IMR-90 (cell line): ENCODE results near the gene C12orf60. TPM values are rescaled to one million over a fixed set of nuclear protein-coding genes. Genes with fewer than 3 reads are reported as not detected.

ENCODE experiments used
- ATAC-seq: fragments of 200-7000 bp; cut with Tn5 transposase; 2 replicates; pipeline ENCODE4 v1.9.1; 2020; ENCODE audit warnings: low read depth, mild to moderate bottlenecking, moderate library complexity
- BruUV-seq: library from RNA; stranded (reverse); fragments of 400-500 nt; replicated peaks from 2 replicates; lab custom pipeline; 2021; lab: Mats Ljungman, UMichigan
- CTCF ChIA-PET: fragments of 300-600 bp; formaldehyde crosslinking; extraction: SDS; loops from one replicate; lab custom pipeline; 2021; ENCODE audit warnings: antibody characterized with exemption; lab: Yijun Ruan, JAX
- POLR2A ChIA-PET: fragments of 300-600 bp; sonication (Branson Sonifier 250); formaldehyde crosslinking; loops from one replicate; lab custom pipeline; 2022; ENCODE audit warnings: antibody characterized with exemption; ENCODE audit not compliant: unreplicated experiment; lab: Charles Lee
- DNase-seq: peaks from one replicate; pipeline ENCODE4 v3.0.0; 2013
- H2AFZ ChIP-seq: replicated peaks from 2 replicates; pipeline ENCODE3; 2013; ENCODE audit warnings: low read length, mild to moderate bottlenecking; ENCODE audit not compliant: poor library complexity
- H2AK5ac ChIP-seq: 2 replicates; pipeline ENCODE4 v1.6.1; 2013; ENCODE audit warnings: low read depth, low read length, inconsistent platforms
- H2AK9ac ChIP-seq: replicated peaks from 2 replicates; pipeline ENCODE3; 2013; ENCODE audit warnings: mild to moderate bottlenecking, low read depth, low read length, moderate library complexity; ENCODE audit not compliant: poor library complexity
- H2BK120ac ChIP-seq: 2 replicates; pipeline ENCODE4 v1.6.1; 2013; ENCODE audit warnings: low read depth, low read length, inconsistent platforms
- H2BK15ac ChIP-seq: 3 replicates; pipeline ENCODE4 v1.6.1; 2013; ENCODE audit warnings: low read depth, low read length, inconsistent platforms
- H2BK20ac ChIP-seq: 2 replicates; pipeline ENCODE4 v1.6.1; 2013; ENCODE audit warnings: low read depth, mild to moderate bottlenecking, inconsistent platforms, low read length, moderate library complexity
- H2BK5ac ChIP-seq: 2 replicates; pipeline ENCODE4 v1.6.1; 2013; ENCODE audit warnings: mild to moderate bottlenecking, low read depth, low read length, inconsistent platforms; ENCODE audit not compliant: poor library complexity, severe bottlenecking
- H3K14ac ChIP-seq: replicated peaks from 2 replicates; pipeline ENCODE4 v1.6.1; 2013; ENCODE audit warnings: low read depth, low read length, inconsistent platforms
- H3K18ac ChIP-seq: 2 replicates; pipeline ENCODE4 v1.6.1; 2013; ENCODE audit warnings: low read depth, low read length, control low read depth
- H3K23ac ChIP-seq: 2 replicates; pipeline ENCODE4 v1.6.1; 2013; ENCODE audit warnings: low read depth, low read length, inconsistent platforms
- H3K27ac ChIP-seq: 2 replicates; pipeline ENCODE4 v1.5.1; 2013; ENCODE audit warnings: mild to moderate bottlenecking, control low read depth, low read length; ENCODE audit not compliant: insufficient read depth
- H3K27me3 ChIP-seq: 2 replicates; pipeline ENCODE4 v1.6.1; 2013; ENCODE audit warnings: low read length; ENCODE audit not compliant: control insufficient read depth, insufficient read depth
- H3K36me3 ChIP-seq: 2 replicates; pipeline ENCODE4 v1.6.1; 2013; ENCODE audit warnings: low read length, mixed read lengths; ENCODE audit not compliant: control insufficient read depth, insufficient read depth
- H3K4ac ChIP-seq: 2 replicates; pipeline ENCODE4 v1.6.1; 2013; ENCODE audit warnings: low read depth, low read length, inconsistent platforms
- H3K4me1 ChIP-seq: 2 replicates; pipeline ENCODE4 v1.6.1; 2013; ENCODE audit warnings: low read length, mixed read lengths; ENCODE audit not compliant: control insufficient read depth, insufficient read depth
- H3K4me2 ChIP-seq: 2 replicates; pipeline ENCODE4 v1.6.1; 2013; ENCODE audit warnings: low read depth, mild to moderate bottlenecking, control low read depth, low read length, moderate library complexity
- H3K4me3 ChIP-seq: 2 replicates; pipeline ENCODE4 v1.5.1; 2013; ENCODE audit warnings: low read depth, mild to moderate bottlenecking, control low read depth, low read length, moderate library complexity; ENCODE audit not compliant: insufficient read depth
- H3K56ac ChIP-seq: 2 replicates; pipeline ENCODE4 v1.6.1; 2013; ENCODE audit warnings: low read length, inconsistent platforms; ENCODE audit not compliant: insufficient read depth; ENCODE audit errors: extremely low read depth
- H3K79me1 ChIP-seq, 2 experiments: 2 replicates each; pipeline ENCODE4 v1.6.1; 2013; ENCODE audit warnings: low read length in 2 of 2, inconsistent platforms in 1 of 2, low read depth in 1 of 2
- H3K9ac ChIP-seq: 2 replicates; pipeline ENCODE4 v1.6.1; 2013; ENCODE audit warnings: low read depth, low read length, control low read depth
- H3K9me1 ChIP-seq: 2 replicates; pipeline ENCODE4 v1.6.1; 2013; ENCODE audit warnings: low read length, inconsistent platforms; ENCODE audit not compliant: insufficient read depth
- H3K9me3 ChIP-seq: 2 replicates; pipeline ENCODE4 v1.6.1; 2013; ENCODE audit warnings: low read length; ENCODE audit not compliant: control insufficient read depth, insufficient read depth
- H4K20me1 ChIP-seq: 2 replicates; pipeline ENCODE4 v1.6.1; 2013; ENCODE audit warnings: low read length, inconsistent platforms; ENCODE audit not compliant: insufficient read depth
- H4K5ac ChIP-seq: 2 replicates; pipeline ENCODE4 v1.6.1; 2013; ENCODE audit warnings: mild to moderate bottlenecking, low read depth, low read length, control low read depth
- H4K8ac ChIP-seq, 2 experiments: 2 replicates each; pipeline ENCODE4 v1.6.1; 2013; ENCODE audit warnings: low read depth in 2 of 2, low read length in 2 of 2, control low read depth in 1 of 2, inconsistent platforms in 1 of 2
- H4K91ac ChIP-seq: 2 replicates; pipeline ENCODE4 v1.6.1; 2013; ENCODE audit warnings: low read depth, low read length, inconsistent platforms; ENCODE audit not compliant: insufficient read depth
- BHLHE40 ChIP-seq: fragments of 150-350 bp; IDR thresholded peaks from 2 replicates; pipeline ENCODE4 v1.6.1; 2016; ENCODE audit warnings: mild to moderate bottlenecking, low read depth, low read length
- MXI1 ChIP-seq: IDR thresholded peaks from 2 replicates; pipeline ENCODE4 v1.6.1; 2012; ENCODE audit warnings: low read depth, mild to moderate bottlenecking, low read length, moderate library complexity, borderline replicate concordance
- whole genome bisulfite sequencing, 2 experiments: methylation state at CpG; one replicate each; pipeline versions ENCODE4 v1.1.5 to v1.1.7; 2013; ENCODE audit warnings: missing lambda C conversion rate in 2 of 2; ENCODE audit not compliant: insufficient read length in 1 of 2; ENCODE audit errors: extremely low coverage in 2 of 2; 5-methylcytosine and 5-hydroxymethylcytosine counted together
- dilution Hi-C: fragments of 300-500 bp; cut with HindIII; formaldehyde crosslinking; loops from one replicate; pipeline ENCODE4 v1.14.3; 2018; ENCODE audit warnings: low sequenced_read_pairs; ENCODE audit not compliant: unreplicated experiment
- in situ Hi-C: fragments of 300-500 bp; cut with MboI; formaldehyde crosslinking; loops from 3 replicates; pipeline ENCODE4 v1.14.3; 2019; ENCODE audit warnings: low sequenced_read_pairs, inconsistent platforms, mixed read lengths
- intact Hi-C: fragments of 100-400 bp; cut with micrococcal nuclease; formaldehyde crosslinking; loops from 2 replicates; pipeline ENCODE4 v1.10.0; 2022
- polyA plus RNA-seq, 3 experiments: library from polyadenylated mRNA; depleted of rRNA; stranded (reverse); fragments of >200 nt; gene quantifications; 2 replicates each; pipeline ENCODE4 v1.2.3, GENCODE V29; 2012; ENCODE audit warnings: low replicate concordance in 1 of 3
- total RNA-seq: library from RNA; depleted of rRNA; stranded (reverse); fragments of >200 nt; gene quantifications from 2 replicates; pipeline ENCODE4 v1.2.3, GENCODE V29; 2012

The C12orf60 gene
- total and polyA plus RNA-seq, 2 of the 4 experiments (the other 2 are of a cell fraction): 1.1 TPM

DNA sequence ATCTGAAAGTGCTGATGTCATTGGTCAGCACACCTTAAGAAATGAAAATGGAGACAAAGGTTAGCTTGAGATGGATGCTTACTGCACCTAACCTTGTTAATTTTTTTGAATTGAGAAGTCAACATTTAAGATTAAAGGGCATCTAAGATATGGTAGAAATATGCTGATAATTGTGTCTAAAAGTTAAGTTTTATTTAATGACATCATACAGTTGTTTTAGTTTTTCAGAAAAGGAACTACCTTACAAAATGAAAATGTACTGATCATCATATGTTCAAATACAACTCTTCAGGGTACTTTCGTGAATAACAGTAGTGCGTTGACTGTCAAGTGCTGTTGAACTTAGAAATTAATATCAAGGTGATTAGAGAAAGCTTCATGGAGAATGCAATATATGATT, 8.0 kb downstream of the C12orf60 start:
- Histone ChIP-seq H2AK5ac (no peak overlapping the region), H3K23ac (no peak overlapping the region), H3K4me2 (no peak overlapping the region), H3K4me1 (no peaks in the 10 kb centered on the region), H3K14ac (no peak overlapping the region), H3K56ac (no peak overlapping the region), H3K9ac (no peak overlapping the region), H2AFZ (no peak overlapping the region), H3K9me3 (no peaks in the 10 kb centered on the region), H4K5ac (no peak overlapping the region), H3K27ac (no peak overlapping the region), H4K91ac (no peak overlapping the region), H4K8ac (no peak overlapping the region), H2BK15ac (no peak overlapping the region), H3K4ac (no peak overlapping the region), H2BK5ac (no peak overlapping the region), H3K27me3 (peaks cover 2% of the 10 kb centered on the region; the same call in 1 of the 2 replicates), H3K79me1 (no peaks in the 10 kb centered on the region), H2BK120ac (no peak overlapping the region), H2AK9ac (no peak overlapping the region), H3K4me3 (no peak overlapping the region), H3K9me1 (no peaks in the 10 kb centered on the region), H2BK20ac (no peak overlapping the region), H3K18ac (no peak overlapping the region), H4K20me1 (no peaks in the 10 kb centered on the region), H3K36me3 (no peaks in the 10 kb centered on the region)
- DNase-seq (no peak), ATAC-seq (no peak)
- dilution Hi-C loops (no loop called here), in situ Hi-C loops (no loop called here), intact Hi-C loops (loop anchor here (1.0 kb wide), 1 partner anchor 183 kb away; no protein-coding TSS in a partner anchor)
- BruUV-seq: no TSS peak
- WGBS, 2 experiments: no CpG with 5 or more reads among the region's 2 CpGs
- CTCF ChIA-PET: interaction anchor here (0.6 to 2.3 kb wide), 8 partner anchors 9 to 409 kb away, joined by 3 to 7 read pairs (median 4); partner anchors contain the start of gene RERG
- TF ChIP-seq BHLHE40 (no peak), MXI1 (no peak)
- POLR2A ChIA-PET: no interaction called here
